Muscle layer of duodenum (tissue), 2 donors: ENCODE measurements around the gene SDR42E2.

ENCODE experiments used
- H3K27ac ChIP-seq: one replicate; pipeline ENCODE4 v1.7.0; 2013; ENCODE audit warnings: mild to moderate bottlenecking, low read length
- H3K27me3 ChIP-seq: one replicate; pipeline ENCODE4 v1.7.0; 2013; ENCODE audit warnings: low read depth, mild to moderate bottlenecking, control low read depth, low read length
- H3K36me3 ChIP-seq, 2 donors: one replicate each; pipeline ENCODE4 v1.7.0; 2013; ENCODE audit warnings: low read length in 2 of 2, control low read depth in 1 of 2, mild to moderate bottlenecking in 1 of 2; ENCODE audit not compliant: insufficient read depth in 2 of 2, control insufficient read depth in 1 of 2
- H3K4me1 ChIP-seq, 2 donors: one replicate each; pipeline ENCODE4 v1.7.0; 2013; ENCODE audit warnings: low read length in 2 of 2, mild to moderate bottlenecking in 2 of 2, control low read depth in 1 of 2, moderate library complexity in 1 of 2; ENCODE audit not compliant: insufficient read depth in 2 of 2, control insufficient read depth in 1 of 2
- H3K4me3 ChIP-seq, 2 donors: one replicate each; pipeline ENCODE4 v1.7.0; 2013; ENCODE audit warnings: low read length in 2 of 2, low read depth in 1 of 2, mild to moderate bottlenecking in 1 of 2
- H3K9me3 ChIP-seq, 2 donors: one replicate each; pipeline ENCODE4 v1.7.0; 2013; ENCODE audit warnings: low read length in 2 of 2, control low read depth in 1 of 2, mild to moderate bottlenecking in 1 of 2; ENCODE audit not compliant: control insufficient read depth in 1 of 2
- donor health status: healthy.

Gene SDR42E2

GRCh38 chr16:22219389-22220068, 57.2 kb downstream of the SDR42E2 start:
- H3K27ac ChIP-seq: no peak overlapping the region
- H3K4me1 ChIP-seq: no peaks in the 10 kb centered on the region
- no peaks in the 10 kb centered on the region for H3K27me3 ChIP-seq
- no peaks in the 10 kb centered on the region for H3K9me3 ChIP-seq
- H3K36me3 ChIP-seq: no peaks in the 10 kb centered on the region
- H3K4me3 ChIP-seq: no peak overlapping the region

- H3K27ac ChIP-seq: no peak overlapping the region
Measured at GRCh38 chr16:22220069-22220440, 57.7 kb downstream of the SDR42E2 start.

GRCh38 chr16:22220714-22221113, 58.4 kb downstream of the SDR42E2 start:
- no peaks in the 10 kb centered on the region for H3K9me3 ChIP-seq
- no peak overlapping the region for H3K27ac ChIP-seq
- H3K27me3 ChIP-seq: no peaks in the 10 kb centered on the region
- H3K36me3 ChIP-seq: peaks cover 0 to 4% of the 10 kb centered on the region in 2 donors
- H3K4me1 ChIP-seq: no peaks in the 10 kb centered on the region
- no peak overlapping the region for H3K4me3 ChIP-seq

More at GRCh38 chr16:22220069-22220440, 57.7 kb downstream of the SDR42E2 start:
- no peaks in the 10 kb centered on the region for H3K4me1 ChIP-seq
- no peaks in the 10 kb centered on the region for H3K36me3 ChIP-seq
- no peaks in the 10 kb centered on the region for H3K27me3 ChIP-seq
- no peaks in the 10 kb centered on the region for H3K9me3 ChIP-seq
- H3K4me3 ChIP-seq: no peak overlapping the region

GRCh38 chr16:22222006-22222405, 59.7 kb downstream of the SDR42E2 start:
- Histone ChIP-seq H3K27ac (no peak overlapping the region), H3K9me3 (no peaks in the 10 kb centered on the region), H3K4me3 (no peak overlapping the region), H3K36me3 (peaks cover 0 to 7% of the 10 kb centered on the region in 2 donors), H3K27me3 (no peaks in the 10 kb centered on the region), H3K4me1 (no peaks in the 10 kb centered on the region)

- H3K36me3 ChIP-seq: peaks cover 0 to 7% of the 10 kb centered on the region in 2 donors
- H3K4me1 ChIP-seq: no peaks in the 10 kb centered on the region
- H3K9me3 ChIP-seq: no peaks in the 10 kb centered on the region
- no peak overlapping the region for H3K4me3 ChIP-seq
- no peak overlapping the region for H3K27ac ChIP-seq
- no peaks in the 10 kb centered on the region for H3K27me3 ChIP-seq
Measured at GRCh38 chr16:22222998-22223397, 60.7 kb downstream of the SDR42E2 start.

- Histone ChIP-seq H3K27me3 (no peaks in the 10 kb centered on the region), H3K9me3 (no peaks in the 10 kb centered on the region), H3K4me1 (no peaks in the 10 kb centered on the region), H3K27ac (no peak overlapping the region), H3K36me3 (peaks cover 0 to 18% of the 10 kb centered on the region in 2 donors), H3K4me3 (no peak overlapping the region)
Measured at GRCh38 chr16:22225060-22225459, 62.8 kb downstream of the SDR42E2 start.

- Histone ChIP-seq H3K4me1 (no peaks in the 10 kb centered on the region), H3K27me3 (no peaks in the 10 kb centered on the region), H3K4me3 (no peak overlapping the region), H3K9me3 (no peaks in the 10 kb centered on the region), H3K36me3 (peaks cover 0 to 24% of the 10 kb centered on the region in 2 donors), H3K27ac (no peak overlapping the region)
Measured at GRCh38 chr16:22229889-22230288, 67.6 kb downstream of the SDR42E2 start.

- peak overlapping the region; percentile 72 for H3K27ac ChIP-seq
- no peaks in the 10 kb centered on the region for H3K27me3 ChIP-seq
- no peaks in the 10 kb centered on the region for H3K4me1 ChIP-seq
- H3K36me3 ChIP-seq: peaks cover 0 to 17% of the 10 kb centered on the region in 2 donors
- no peaks in the 10 kb centered on the region for H3K9me3 ChIP-seq
- no peak overlapping the region for H3K4me3 ChIP-seq
Measured at GRCh38 chr16:22232277-22233036, 70.2 kb downstream of the SDR42E2 start.

- no peaks in the 10 kb centered on the region for H3K4me1 ChIP-seq
- peak overlapping the region; percentile 72 for H3K27ac ChIP-seq
- H3K27me3 ChIP-seq: no peaks in the 10 kb centered on the region
- H3K4me3 ChIP-seq: no peak overlapping the region
- no peaks in the 10 kb centered on the region for H3K9me3 ChIP-seq
- peaks cover 0 to 18% of the 10 kb centered on the region in 2 donors for H3K36me3 ChIP-seq
Measured at GRCh38 chr16:22233037-22233372, 70.7 kb downstream of the SDR42E2 start.

GRCh38 chr16:22235839-22236745, 73.8 kb downstream of the SDR42E2 start:
- Histone ChIP-seq H3K36me3 (peaks cover 0 to 7% of the 10 kb centered on the region in 2 donors), H3K27me3 (no peaks in the 10 kb centered on the region), H3K4me3 (no peak overlapping the region), H3K27ac (peak overlapping the region; percentile 29), H3K9me3 (no peaks in the 10 kb centered on the region), H3K4me1 (peaks cover 0 to 13% of the 10 kb centered on the region in 2 donors)
